IPS-20b (cell line): ENCODE results near the gene IMMT.

Experiments
- H3K27ac ChIP-seq: one replicate; pipeline ENCODE4 v1.5.1; 2013; ENCODE audit warnings: low read length
- H3K27me3 ChIP-seq: 2 replicates; pipeline ENCODE4 v1.6.1; 2013; ENCODE audit warnings: mild to moderate bottlenecking, low read length, inconsistent platforms; ENCODE audit not compliant: insufficient read depth
- H3K36me3 ChIP-seq: 2 replicates; pipeline ENCODE4 v1.6.1; 2013; ENCODE audit warnings: low read depth, mild to moderate bottlenecking, inconsistent platforms, low read length, moderate library complexity; ENCODE audit not compliant: insufficient read depth
- H3K4me1 ChIP-seq: 2 replicates; pipeline ENCODE4 v1.6.1; 2013; ENCODE audit warnings: mild to moderate bottlenecking, control low read depth, inconsistent platforms, low read length, moderate library complexity; ENCODE audit not compliant: insufficient read depth
- H3K4me3 ChIP-seq: 2 replicates; pipeline ENCODE4 v1.5.1; 2013; ENCODE audit warnings: mild to moderate bottlenecking, low read length, inconsistent platforms
- H3K9ac ChIP-seq: 2 replicates; pipeline ENCODE4 v1.6.1; 2013; ENCODE audit warnings: low read depth, mild to moderate bottlenecking, inconsistent platforms, low read length, moderate library complexity
- H3K9me3 ChIP-seq: 2 replicates; pipeline ENCODE4 v1.6.1; 2013; ENCODE audit warnings: mild to moderate bottlenecking, low read depth, low read length, inconsistent platforms; ENCODE audit not compliant: insufficient read depth

Gene IMMT

DNA sequence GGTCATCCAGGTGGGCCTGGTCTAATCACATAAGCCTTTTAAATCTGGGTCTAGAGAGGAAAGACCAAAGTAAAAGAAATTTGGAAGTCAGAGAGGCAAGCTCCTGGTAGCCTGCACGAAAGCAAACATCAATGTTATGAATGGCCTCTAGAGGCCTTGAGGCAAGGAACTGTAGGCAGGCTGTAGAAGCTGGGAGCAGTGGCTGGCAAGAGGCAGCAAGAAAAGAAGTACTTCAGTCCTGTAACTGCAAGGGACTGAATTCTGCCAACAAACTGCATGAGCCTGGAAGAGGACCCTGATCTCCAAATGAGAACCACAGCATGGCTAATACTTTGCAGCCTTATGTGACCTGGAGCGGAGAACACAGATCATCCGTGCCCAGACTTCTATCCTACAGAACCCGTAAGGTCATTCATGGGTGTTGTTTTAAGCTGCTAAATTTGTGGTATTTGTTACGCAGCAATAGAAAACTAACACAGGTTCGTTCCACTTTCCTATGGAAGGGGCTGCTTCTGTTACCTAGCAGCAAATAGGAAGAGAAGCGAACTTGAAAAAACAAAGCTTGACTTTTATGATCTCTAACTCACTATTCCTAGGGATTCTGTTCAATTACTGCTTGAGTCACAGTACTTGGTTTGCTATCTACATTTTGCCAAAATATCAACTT lies 1.2 kb downstream of the IMMT start:
- Histone ChIP-seq H3K9ac (peak overlapping the region; percentile 89; the same call in 1 of the 2 replicates), H3K4me3 (peak overlapping the region; percentile 82), H3K9me3 (no peaks in the 10 kb centered on the region), H3K36me3 (peaks cover 23% of the 10 kb centered on the region), H3K27me3 (no peaks in the 10 kb centered on the region), H3K4me1 (0 out of 2 replicates have a peak, but pooled peaks cover 6% of the 10 kb centered on the region), H3K27ac (no peak overlapping the region)

DNA sequence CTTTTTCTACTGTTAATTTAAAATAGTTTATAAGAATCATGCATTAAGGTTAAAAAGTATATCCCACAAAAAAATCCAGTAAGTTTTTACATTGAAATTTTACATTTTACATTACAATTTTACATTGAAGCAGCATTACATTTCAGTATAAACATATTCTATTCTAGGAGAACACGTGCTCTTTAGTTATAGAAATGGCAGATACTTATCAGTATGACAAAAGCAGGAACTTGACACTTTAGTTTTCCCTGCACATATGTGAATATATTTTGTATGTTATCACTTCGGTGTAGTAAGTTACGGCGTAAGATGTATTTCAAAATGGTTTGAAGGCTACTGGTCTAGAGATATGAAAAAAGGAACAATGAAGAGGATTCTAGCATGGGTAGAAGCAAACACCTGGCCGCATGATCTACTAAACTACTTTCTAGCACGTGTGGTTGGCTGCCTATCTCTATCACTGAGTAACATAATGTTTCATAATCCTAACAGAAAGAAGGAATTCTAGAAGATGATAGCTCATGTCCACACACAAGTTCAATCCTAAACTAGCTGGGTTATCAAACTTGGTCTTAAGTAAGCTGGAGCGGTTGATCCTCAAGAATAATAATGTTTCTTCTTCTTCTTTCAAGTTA lies 5.4 kb downstream of the IMMT start:
- H3K36me3 ChIP-seq: peaks cover 39% of the 10 kb centered on the region
- no peaks in the 10 kb centered on the region for H3K27me3 ChIP-seq
- H3K27ac ChIP-seq: no peak overlapping the region
- no peak overlapping the region for H3K9ac ChIP-seq
- H3K9me3 ChIP-seq: no peaks in the 10 kb centered on the region
- 0 out of 2 replicates have a peak, but pooled peaks cover 6% of the 10 kb centered on the region for H3K4me1 ChIP-seq
- H3K4me3 ChIP-seq: no peak overlapping the region

DNA sequence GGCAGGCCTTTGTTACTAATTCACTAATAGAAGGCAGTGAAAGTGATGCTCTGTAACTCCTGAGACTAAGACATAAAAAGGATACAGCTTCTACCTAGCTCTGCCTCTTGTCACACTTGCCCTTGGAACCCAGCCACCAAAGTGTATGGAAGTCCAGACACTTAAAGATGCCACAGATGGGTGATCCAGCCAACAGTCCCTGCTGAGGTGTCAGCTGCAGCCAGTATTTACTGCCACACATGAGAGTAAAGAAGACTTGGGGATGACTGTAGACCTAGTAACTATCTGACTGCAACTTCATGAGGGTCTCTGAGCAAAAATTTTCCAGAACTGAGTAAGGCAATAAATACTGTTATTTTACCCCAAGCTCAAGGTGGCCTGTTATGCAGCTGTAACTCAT lies 8.8 kb downstream of the IMMT start:
- H3K4me1 ChIP-seq: no peaks in the 10 kb centered on the region
- peaks cover 35% of the 10 kb centered on the region for H3K36me3 ChIP-seq
- no peaks in the 10 kb centered on the region for H3K27me3 ChIP-seq
- no peak overlapping the region for H3K9ac ChIP-seq
- H3K9me3 ChIP-seq: no peaks in the 10 kb centered on the region
- no peak overlapping the region for H3K4me3 ChIP-seq
- no peak overlapping the region for H3K27ac ChIP-seq

DNA sequence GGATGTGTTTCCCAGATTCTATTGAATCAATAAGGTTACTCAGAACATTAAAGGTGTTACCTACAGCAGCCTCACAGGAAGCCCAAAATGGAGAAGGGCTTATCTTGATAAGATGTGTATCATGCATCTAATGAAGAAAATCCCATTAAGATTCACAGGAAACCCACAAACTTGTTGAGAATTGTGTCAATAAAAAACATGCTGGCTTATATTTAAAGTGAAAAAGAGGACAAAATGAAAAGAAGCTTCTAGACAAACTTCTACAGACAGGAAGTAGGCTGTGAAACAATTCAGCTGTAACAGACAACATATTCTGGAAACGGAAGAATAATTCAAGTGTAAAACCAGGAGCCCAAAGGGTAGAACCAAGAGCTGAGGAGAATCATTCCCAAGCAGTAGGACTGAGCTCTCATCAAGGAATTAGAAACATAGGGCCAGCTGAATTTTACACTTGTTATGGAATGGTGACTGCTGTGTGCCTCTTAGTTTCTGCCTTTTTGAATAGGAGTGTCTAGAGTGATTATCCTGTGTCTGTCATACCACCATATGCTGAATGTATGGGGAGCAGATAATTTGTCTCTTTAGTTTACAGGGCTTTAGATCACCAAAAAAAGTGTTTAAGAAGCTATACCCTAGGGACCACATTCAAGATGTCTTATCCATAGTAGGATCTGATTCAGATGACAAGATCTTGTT lies 9.6 kb downstream of the IMMT start:
- H3K27ac ChIP-seq: no peak overlapping the region
- H3K27me3 ChIP-seq: no peaks in the 10 kb centered on the region
- H3K4me3 ChIP-seq: no peak overlapping the region
- H3K9ac ChIP-seq: no peak overlapping the region
- no peaks in the 10 kb centered on the region for H3K9me3 ChIP-seq
- no peaks in the 10 kb centered on the region for H3K4me1 ChIP-seq
- peaks cover 39% of the 10 kb centered on the region for H3K36me3 ChIP-seq

DNA sequence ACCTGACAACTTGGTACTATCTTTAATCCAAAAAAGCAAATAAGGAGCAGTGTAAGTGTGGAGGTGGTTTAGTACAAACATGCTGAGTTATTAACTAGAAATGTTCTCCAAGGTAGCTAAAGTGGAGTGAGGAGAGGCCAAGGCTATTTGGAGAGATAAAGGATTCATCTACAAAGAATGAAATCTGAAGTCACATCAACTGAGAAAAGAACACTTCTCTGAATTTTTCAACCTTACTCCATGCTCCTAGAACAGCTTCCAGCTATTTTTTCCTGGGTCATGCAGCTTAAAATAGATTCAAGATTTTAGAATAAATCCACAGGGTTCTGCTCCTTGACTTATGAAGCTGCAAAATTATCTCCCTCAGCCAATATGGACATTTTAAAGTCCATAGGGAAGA lies 18.7 kb downstream of the IMMT start:
- Histone ChIP-seq H3K27ac (no peak overlapping the region), H3K9ac (no peak overlapping the region), H3K4me3 (no peak overlapping the region), H3K27me3 (no peaks in the 10 kb centered on the region), H3K36me3 (peaks cover 86% of the 10 kb centered on the region), H3K9me3 (no peaks in the 10 kb centered on the region), H3K4me1 (no peaks in the 10 kb centered on the region)

DNA sequence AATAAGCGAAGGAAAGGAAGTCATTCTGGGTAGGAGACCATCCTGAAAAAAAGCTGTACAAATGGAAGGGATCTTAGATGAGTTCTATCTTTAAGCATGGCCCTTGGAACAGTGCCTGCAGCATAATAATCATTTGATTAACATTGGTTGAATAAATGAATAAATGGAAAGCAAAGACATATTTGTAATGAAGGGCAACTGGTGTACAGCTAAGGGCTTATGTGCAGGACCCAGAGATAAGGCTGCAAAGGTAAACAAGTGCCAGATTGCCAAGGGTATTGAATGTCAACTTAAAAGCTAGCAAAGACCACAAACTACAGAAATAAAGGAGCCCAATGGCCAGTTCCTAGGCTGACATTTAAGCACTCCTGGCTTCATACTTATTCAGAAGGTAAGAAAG lies 19.4 kb downstream of the IMMT start:
- H3K36me3 ChIP-seq: peaks cover 88% of the 10 kb centered on the region

DNA sequence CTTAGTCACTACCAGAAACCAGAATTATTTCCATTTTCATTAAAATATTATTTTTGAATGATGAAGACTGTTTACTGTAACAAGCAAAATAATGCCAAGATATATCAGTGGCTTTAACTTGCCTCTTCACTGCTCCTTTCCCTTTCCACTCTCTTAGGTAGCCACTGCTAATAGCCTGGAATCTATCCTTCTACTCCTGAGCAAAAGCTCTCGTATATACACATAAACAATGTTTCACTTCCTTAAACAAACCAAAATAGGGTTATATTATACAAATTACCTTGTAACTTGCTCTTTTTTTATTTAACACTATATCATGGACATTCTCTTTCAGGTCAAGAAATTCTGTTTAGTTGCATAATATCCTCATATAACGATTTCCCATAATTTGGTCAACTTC lies 20.8 kb downstream of the IMMT start:
- H3K9ac ChIP-seq: no peak overlapping the region
- no peak overlapping the region for H3K4me3 ChIP-seq
- no peaks in the 10 kb centered on the region for H3K9me3 ChIP-seq
- no peak overlapping the region for H3K27ac ChIP-seq
- no peaks in the 10 kb centered on the region for H3K27me3 ChIP-seq
- no peaks in the 10 kb centered on the region for H3K4me1 ChIP-seq
- peaks cover 92% of the 10 kb centered on the region for H3K36me3 ChIP-seq

More for the DNA sequence above, 19.4 kb downstream of the IMMT start:
- Histone ChIP-seq H3K9me3 (no peaks in the 10 kb centered on the region), H3K27me3 (no peaks in the 10 kb centered on the region), H3K27ac (no peak overlapping the region), H3K4me1 (no peaks in the 10 kb centered on the region), H3K9ac (no peak overlapping the region), H3K4me3 (no peak overlapping the region)

DNA sequence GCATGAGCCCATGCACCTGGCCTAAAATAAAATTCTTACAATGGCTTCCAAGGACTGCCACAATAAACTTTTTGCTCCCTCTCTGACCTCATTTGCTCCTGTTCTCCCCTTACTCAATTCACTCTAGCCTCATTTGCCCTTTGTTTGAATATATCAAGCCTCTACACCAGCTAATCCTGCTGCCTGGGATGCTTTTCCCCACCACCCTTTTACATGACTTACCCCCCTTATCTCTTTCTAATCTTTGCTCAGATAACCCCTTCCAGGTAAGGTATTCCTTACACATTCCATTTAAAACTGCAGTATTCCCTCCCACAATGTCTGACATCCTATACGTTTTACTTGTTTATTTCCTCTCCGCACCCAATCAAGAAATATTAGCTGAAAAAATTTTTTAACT lies 22.7 kb downstream of the IMMT start:
- Histone ChIP-seq H3K27ac (no peak overlapping the region), H3K4me1 (no peaks in the 10 kb centered on the region), H3K27me3 (no peaks in the 10 kb centered on the region), H3K36me3 (peaks cover 91% of the 10 kb centered on the region), H3K4me3 (no peak overlapping the region), H3K9me3 (no peaks in the 10 kb centered on the region), H3K9ac (no peak overlapping the region)

DNA sequence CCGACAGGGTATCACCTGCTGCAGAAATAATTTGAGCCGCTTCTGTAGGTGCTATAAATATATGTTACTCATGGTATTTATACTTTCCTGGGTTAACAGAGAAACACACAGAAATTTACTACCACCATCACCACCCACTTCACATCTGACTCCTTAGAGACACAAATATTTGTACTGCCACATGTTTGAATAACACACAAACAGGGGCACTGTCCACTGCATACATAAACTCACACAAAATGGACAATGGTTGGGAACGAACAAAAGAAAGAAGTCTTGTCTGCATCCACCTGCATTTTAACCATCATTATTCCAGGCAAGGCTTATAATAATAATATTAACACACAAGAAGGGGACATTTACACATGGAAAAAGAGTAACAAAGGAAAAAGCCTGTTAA lies 24.0 kb downstream of the IMMT start:
- H3K27me3 ChIP-seq: no peaks in the 10 kb centered on the region
- no peak overlapping the region for H3K27ac ChIP-seq
- no peak overlapping the region for H3K9ac ChIP-seq
- H3K36me3 ChIP-seq: peaks cover 88% of the 10 kb centered on the region
- no peaks in the 10 kb centered on the region for H3K4me1 ChIP-seq
- H3K9me3 ChIP-seq: no peaks in the 10 kb centered on the region
- H3K4me3 ChIP-seq: no peak overlapping the region

DNA sequence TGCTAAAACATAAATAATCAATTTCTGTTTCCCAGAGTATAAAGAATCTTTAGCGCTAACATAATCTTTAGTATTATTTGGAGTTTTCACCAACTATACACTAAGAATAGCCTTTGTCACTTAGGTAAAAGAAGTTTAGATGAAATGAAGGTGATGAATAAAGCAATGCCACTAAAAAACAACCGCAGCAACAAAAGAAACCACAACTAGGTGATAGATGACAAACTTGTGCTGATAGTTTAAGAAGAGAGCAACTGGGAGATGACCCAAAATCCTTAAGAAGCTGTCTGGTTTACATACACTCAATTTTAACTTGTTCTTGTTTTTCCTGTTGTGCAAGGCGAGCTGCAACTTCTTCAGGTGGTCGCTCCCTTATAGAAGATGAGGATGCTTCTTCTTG lies 24.8 kb downstream of the IMMT start:
- no peaks in the 10 kb centered on the region for H3K4me1 ChIP-seq
- H3K9ac ChIP-seq: no peak overlapping the region
- no peaks in the 10 kb centered on the region for H3K9me3 ChIP-seq
- no peak overlapping the region for H3K27ac ChIP-seq
- H3K4me3 ChIP-seq: no peak overlapping the region
- no peaks in the 10 kb centered on the region for H3K27me3 ChIP-seq
- peaks cover 88% of the 10 kb centered on the region for H3K36me3 ChIP-seq

DNA sequence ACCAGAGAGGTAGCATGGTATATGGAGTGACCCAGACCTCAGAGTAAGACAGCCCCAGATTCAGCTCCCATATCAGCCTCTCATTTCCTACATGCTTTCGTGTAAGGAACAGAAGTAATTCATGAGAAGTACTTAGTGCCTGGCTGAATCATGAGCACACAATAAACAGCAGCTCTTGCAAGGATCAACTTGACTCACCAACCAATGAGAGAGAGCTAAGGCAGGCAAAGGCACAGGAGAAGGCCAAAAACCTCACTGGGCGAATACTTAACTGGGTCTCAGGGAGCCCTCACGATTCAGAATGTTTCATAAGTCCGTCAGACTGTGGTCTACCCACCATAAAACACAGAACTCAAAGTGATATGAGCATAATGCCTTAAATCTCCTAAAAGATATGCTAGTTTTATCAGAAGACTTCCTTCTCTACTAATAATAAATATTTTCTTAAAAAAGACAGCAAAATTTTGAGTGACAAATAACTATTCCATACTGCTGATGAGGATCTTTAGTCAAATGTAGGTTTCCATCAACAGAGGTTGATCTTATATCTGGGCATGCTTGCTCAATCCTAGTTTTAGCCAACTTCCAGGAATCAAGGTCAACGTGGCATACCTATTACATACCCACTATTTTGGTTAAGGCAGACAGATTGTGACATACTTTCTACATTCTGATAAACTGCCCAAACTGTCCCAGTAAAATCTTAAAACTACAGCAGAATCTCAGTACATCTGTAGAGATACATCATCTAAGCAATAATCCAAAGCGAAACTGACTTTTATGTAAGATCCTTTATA lies 34.9 kb downstream of the IMMT start:
- Histone ChIP-seq H3K36me3 (peaks cover 93% of the 10 kb centered on the region), H3K4me1 (no peaks in the 10 kb centered on the region), H3K27ac (no peak overlapping the region), H3K27me3 (no peaks in the 10 kb centered on the region), H3K9ac (no peak overlapping the region), H3K4me3 (no peak overlapping the region), H3K9me3 (no peaks in the 10 kb centered on the region)
